OCI-LY1 (cell line): ENCODE measurements around the gene RBP3.

Experiments used
- H2AFZ ChIP-seq: fragments of 200-600 bp; sonication (generic), shearing (Covaris generic); 2 replicates; pipeline ENCODE4 v1.6.0; 2014; ENCODE audit warnings: antibody characterized with exemption, mild to moderate bottlenecking, low read length
- H3F3A ChIP-seq: fragments of 200-600 bp; sonication (generic), shearing (Covaris generic); 2 replicates; pipeline ENCODE4 v1.6.0; 2014; ENCODE audit warnings: mild to moderate bottlenecking, antibody characterized with exemption, low read length, moderate library complexity; ENCODE audit not compliant: insufficient read depth
- H3K27ac ChIP-seq: fragments of 200-600 bp; sonication (generic); 2 replicates; pipeline ENCODE4 v1.5.1; 2014; ENCODE audit warnings: low read length, mixed run types, mild to moderate bottlenecking, low read depth; ENCODE audit not compliant: poor library complexity, severe bottlenecking
- H3K27me3 ChIP-seq: fragments of 200-600 bp; sonication (generic); 2 replicates; pipeline ENCODE4 v1.6.0; 2014; ENCODE audit warnings: antibody characterized with exemption, mild to moderate bottlenecking, low read length, moderate library complexity; ENCODE audit not compliant: insufficient read depth
- H3K36me3 ChIP-seq: fragments of 200-600 bp; sonication (generic); 2 replicates; pipeline ENCODE4 v1.6.1; 2014; ENCODE audit warnings: mild to moderate bottlenecking, antibody characterized with exemption, low read length, moderate library complexity, mixed read lengths; ENCODE audit not compliant: insufficient read depth
- H3K4me1 ChIP-seq: fragments of 200-600 bp; sonication (generic); 2 replicates; pipeline ENCODE4 v1.5.1; 2014; ENCODE audit warnings: mild to moderate bottlenecking, low read length, moderate library complexity; ENCODE audit not compliant: insufficient read depth, severe bottlenecking
- H3K4me2 ChIP-seq: fragments of 200-600 bp; sonication (generic), shearing (Covaris generic); 2 replicates; pipeline ENCODE4 v1.6.1; 2014; ENCODE audit warnings: low read length
- H3K4me3 ChIP-seq: fragments of 200-600 bp; sonication (generic); 2 replicates; pipeline ENCODE4 v1.5.1; 2014; ENCODE audit warnings: low read length, low read depth, mild to moderate bottlenecking, mixed read lengths; ENCODE audit not compliant: poor library complexity, severe bottlenecking
- H3K79me2 ChIP-seq: fragments of 200-600 bp; shearing (Covaris generic); 2 replicates; pipeline ENCODE4 v1.6.1; 2016; ENCODE audit warnings: mixed run types, low read length, mixed read lengths; ENCODE audit not compliant: insufficient read depth
- H3K9ac ChIP-seq: fragments of 200-600 bp; sonication (generic), shearing (Covaris generic); 2 replicates; pipeline ENCODE4 v1.6.1; 2014; ENCODE audit warnings: mild to moderate bottlenecking, low read length, mixed read lengths
- H3K9me2 ChIP-seq: fragments of 200-600 bp; sonication (generic), shearing (Covaris generic); 2 replicates; pipeline ENCODE4 v1.6.1; 2014; ENCODE audit warnings: low read depth, mild to moderate bottlenecking, low read length, mixed read lengths
- H3K9me3 ChIP-seq: fragments of 200-600 bp; shearing (Covaris generic); 2 replicates; pipeline ENCODE4 v1.6.1; 2014; ENCODE audit warnings: low read length, mixed read lengths
- H4K20me1 ChIP-seq: fragments of 200-600 bp; sonication (generic), shearing (Covaris generic); 2 replicates; pipeline ENCODE4 v1.6.0; 2016; ENCODE audit warnings: mild to moderate bottlenecking, low read length; ENCODE audit not compliant: insufficient read depth
- EZH2 ChIP-seq: fragments of 200-600 bp; sonication (generic), shearing (Covaris generic); IDR thresholded peaks from 2 replicates; pipeline ENCODE4 v1.8.0; 2017; ENCODE audit warnings: borderline replicate concordance, mixed run types, mild to moderate bottlenecking, antibody characterized with exemption, low read length, moderate library complexity, mixed read lengths
- TF ChIP-seq, protein P1 (sequence below): fragments of 200-600 bp; sonication (generic), shearing (Covaris generic); IDR thresholded peaks from 2 replicates; pipeline ENCODE4 v1.5.1; 2017; ENCODE audit warnings: mild to moderate bottlenecking, antibody characterized with exemption, low read length, moderate library complexity, mixed read lengths

The RBP3 gene

DNA sequence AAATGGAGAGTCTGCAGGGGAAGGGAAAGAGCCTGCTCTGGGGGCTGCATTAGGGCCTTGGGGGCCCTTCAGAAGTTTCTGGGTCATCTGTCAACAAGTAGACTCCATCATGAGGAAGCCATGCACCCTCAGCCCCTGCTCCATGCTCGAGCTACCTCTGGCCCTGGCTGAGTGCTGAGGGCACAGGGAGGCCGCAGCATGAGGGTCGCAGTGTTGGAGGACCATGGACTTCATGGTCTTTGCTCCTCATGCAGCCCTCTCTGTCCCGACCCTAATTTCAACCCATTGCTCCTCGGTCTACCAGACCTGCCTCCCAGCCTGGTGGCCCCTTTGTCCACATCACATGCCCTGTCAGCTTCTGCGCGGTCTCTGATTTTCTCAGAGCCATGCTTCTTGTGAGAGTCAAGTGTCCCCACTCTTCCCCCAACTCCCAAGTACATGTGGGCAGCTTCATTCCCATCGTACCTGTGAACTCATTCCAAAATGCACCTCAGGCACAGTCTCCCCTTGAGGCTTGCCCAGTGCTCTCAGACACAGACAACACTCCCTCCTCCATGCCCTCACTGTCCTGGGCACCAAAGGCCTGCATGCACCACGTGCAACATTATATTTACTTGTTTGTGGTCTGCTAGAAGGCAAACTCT is 21.2 kb downstream of the RBP3 start:
- Histone ChIP-seq H2AFZ (no peak overlapping the region), H3K4me3 (no peak overlapping the region), H3K9ac (no peak overlapping the region), H4K20me1 (no peaks in the 10 kb centered on the region), H3K36me3 (no peaks in the 10 kb centered on the region), H3K9me3 (no peaks in the 10 kb centered on the region), H3K4me1 (no peaks in the 10 kb centered on the region), H3K27ac (no peak overlapping the region), H3K79me2 (no peaks in the 10 kb centered on the region), H3K9me2 (no peaks in the 10 kb centered on the region), H3K4me2 (no peak overlapping the region), H3F3A (no peaks in the 10 kb centered on the region), H3K27me3 (no peaks in the 10 kb centered on the region)
- TF ChIP-seq, protein P1, sequence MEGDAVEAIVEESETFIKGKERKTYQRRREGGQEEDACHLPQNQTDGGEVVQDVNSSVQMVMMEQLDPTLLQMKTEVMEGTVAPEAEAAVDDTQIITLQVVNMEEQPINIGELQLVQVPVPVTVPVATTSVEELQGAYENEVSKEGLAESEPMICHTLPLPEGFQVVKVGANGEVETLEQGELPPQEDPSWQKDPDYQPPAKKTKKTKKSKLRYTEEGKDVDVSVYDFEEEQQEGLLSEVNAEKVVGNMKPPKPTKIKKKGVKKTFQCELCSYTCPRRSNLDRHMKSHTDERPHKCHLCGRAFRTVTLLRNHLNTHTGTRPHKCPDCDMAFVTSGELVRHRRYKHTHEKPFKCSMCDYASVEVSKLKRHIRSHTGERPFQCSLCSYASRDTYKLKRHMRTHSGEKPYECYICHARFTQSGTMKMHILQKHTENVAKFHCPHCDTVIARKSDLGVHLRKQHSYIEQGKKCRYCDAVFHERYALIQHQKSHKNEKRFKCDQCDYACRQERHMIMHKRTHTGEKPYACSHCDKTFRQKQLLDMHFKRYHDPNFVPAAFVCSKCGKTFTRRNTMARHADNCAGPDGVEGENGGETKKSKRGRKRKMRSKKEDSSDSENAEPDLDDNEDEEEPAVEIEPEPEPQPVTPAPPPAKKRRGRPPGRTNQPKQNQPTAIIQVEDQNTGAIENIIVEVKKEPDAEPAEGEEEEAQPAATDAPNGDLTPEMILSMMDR = no peak
- no peak for TF ChIP-seq EZH2

DNA sequence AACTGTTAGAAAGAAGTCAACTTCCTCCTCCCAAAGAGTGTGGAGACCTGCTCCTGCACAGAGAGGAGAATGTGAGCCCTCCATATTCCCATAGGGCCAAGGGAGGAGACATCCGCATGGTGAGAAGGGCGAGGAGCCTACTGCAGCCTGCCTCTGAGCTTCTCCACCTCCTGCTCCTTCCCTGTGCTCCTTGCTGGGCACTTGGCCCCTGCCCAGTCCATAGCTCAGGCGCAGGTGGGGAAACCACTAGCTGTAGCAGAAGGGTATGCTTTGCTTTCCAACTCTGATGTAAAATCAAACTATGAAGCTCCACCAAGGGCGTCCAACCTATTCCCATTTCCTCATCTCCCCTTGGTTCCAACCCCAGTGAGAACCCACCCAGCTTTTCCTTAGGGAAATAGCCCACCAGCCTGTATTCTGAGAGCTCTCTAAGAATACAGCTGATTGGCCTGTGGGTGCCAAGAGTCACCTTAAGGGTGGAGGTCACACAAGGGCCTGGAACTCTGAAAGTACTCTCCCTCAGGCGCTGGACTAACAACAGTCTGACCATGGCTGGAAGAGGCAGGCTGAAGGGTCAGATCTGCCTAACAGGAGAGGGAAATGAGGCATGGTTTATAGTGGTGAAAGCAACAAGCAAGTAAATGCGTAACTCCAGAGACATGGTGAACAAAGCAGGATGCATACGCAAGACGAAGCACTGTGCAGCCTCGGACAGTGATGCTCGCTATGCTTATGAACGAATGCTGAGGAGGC is 22.0 kb downstream of the RBP3 start:
- H3K4me3 ChIP-seq = no peak overlapping the region
- H3K4me2 ChIP-seq = no peak overlapping the region
- no peaks in the 10 kb centered on the region for H3K9me2 ChIP-seq
- no peak overlapping the region for H3K27ac ChIP-seq
- H2AFZ ChIP-seq = no peak overlapping the region
- H3K79me2 ChIP-seq = no peaks in the 10 kb centered on the region
- H3K9me3 ChIP-seq = no peaks in the 10 kb centered on the region
- no peak overlapping the region for H3K9ac ChIP-seq
- H4K20me1 ChIP-seq = no peaks in the 10 kb centered on the region
- H3K27me3 ChIP-seq = no peaks in the 10 kb centered on the region
- no peaks in the 10 kb centered on the region for H3K4me1 ChIP-seq
- TF ChIP-seq, protein P1 = no peak
- no peak for TF ChIP-seq EZH2
- no peaks in the 10 kb centered on the region for H3F3A ChIP-seq
- H3K36me3 ChIP-seq = no peaks in the 10 kb centered on the region

DNA sequence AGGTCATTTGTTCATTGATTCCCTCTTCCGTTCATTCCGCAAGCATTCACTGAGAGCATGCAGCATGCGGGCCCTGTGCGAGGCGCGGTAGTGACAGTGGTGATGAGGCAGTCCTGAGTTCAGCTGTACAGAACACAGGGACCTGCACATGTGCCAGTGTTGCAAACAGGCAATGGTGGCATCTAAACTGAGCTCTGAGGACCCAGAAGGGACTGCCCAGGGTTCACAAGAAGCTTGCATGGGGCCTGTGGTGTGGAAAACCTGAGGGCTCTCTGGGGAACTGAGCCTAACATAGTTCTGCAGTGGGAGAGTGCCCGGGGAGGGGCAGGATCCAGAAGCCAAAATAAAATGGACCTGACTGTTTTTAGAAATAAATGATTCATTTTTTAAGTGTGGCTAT is 22.7 kb downstream of the RBP3 start:
- H4K20me1 ChIP-seq = no peaks in the 10 kb centered on the region
- no peaks in the 10 kb centered on the region for H3K9me2 ChIP-seq
- H3K27me3 ChIP-seq = no peaks in the 10 kb centered on the region
- no peak overlapping the region for H3K9ac ChIP-seq
- H3K79me2 ChIP-seq = no peaks in the 10 kb centered on the region
- no peak overlapping the region for H3K4me3 ChIP-seq
- H3K9me3 ChIP-seq = no peaks in the 10 kb centered on the region
- no peak overlapping the region for H2AFZ ChIP-seq
- H3K4me1 ChIP-seq = no peaks in the 10 kb centered on the region
- H3F3A ChIP-seq = no peaks in the 10 kb centered on the region
- no peaks in the 10 kb centered on the region for H3K36me3 ChIP-seq
- TF ChIP-seq EZH2 = no peak
- TF ChIP-seq, protein P1 = no peak
- H3K27ac ChIP-seq = no peak overlapping the region
- no peak overlapping the region for H3K4me2 ChIP-seq
